Measurements from ENCODE around the gene SLC25A33.

SLC25A33 gene

GRCh38 chr1:9539165-9539828 is at the start of gene SLC25A33:
SLC25A33 (plus strand) TSS chr1:9539465; CDS start chr1:9539692, 227 bp downstream.
- TF ChIP-seq CTCF (conservative IDR thresholded peaks at IDR 0.05; ENCODE audit: low read depth, low read length): no peak
- peak within 1 kb of the TSS; percentile 83 for H3K4me3 ChIP-seq (ENCODE audit: low read length)
- peak; percentile 90 for DNase-seq (ENCODE audit: low read depth)

- H3K4me3 ChIP-seq (ENCODE audit: low read length): no peak overlapping the region
- DNase-seq (ENCODE audit: low read depth): no peak
- TF ChIP-seq CTCF (conservative IDR thresholded peaks at IDR 0.05; ENCODE audit: low read depth, low read length): peak; percentile 88
These were observed 48.5 kb upstream of the SLC25A33 start for GRCh38 chr1:9490605-9491339.

GRCh38 chr1:9493326-9493725 is 45.9 kb upstream of the SLC25A33 start:
- TF ChIP-seq CTCF (conservative IDR thresholded peaks at IDR 0.05; ENCODE audit: low read depth, low read length): no peak
- H3K4me3 ChIP-seq (ENCODE audit: low read length): no peak overlapping the region
- no peak for DNase-seq (ENCODE audit: low read depth)

GRCh38 chr1:9494936-9495758 is 44.1 kb upstream of the SLC25A33 start:
- no peak for DNase-seq (ENCODE audit: low read depth)
- TF ChIP-seq CTCF (conservative IDR thresholded peaks at IDR 0.05; ENCODE audit: low read depth, low read length): peak; percentile 82
- no peak overlapping the region for H3K4me3 ChIP-seq (ENCODE audit: low read length)

- no peak overlapping the region for H3K4me3 ChIP-seq (ENCODE audit: low read length)
- no peak for DNase-seq (ENCODE audit: low read depth)
- TF ChIP-seq CTCF (conservative IDR thresholded peaks at IDR 0.05; ENCODE audit: low read depth, low read length): no peak
These were observed 43.4 kb upstream of the SLC25A33 start for GRCh38 chr1:9495854-9496374.

- DNase-seq (ENCODE audit: low read depth): no peak
- TF ChIP-seq CTCF (conservative IDR thresholded peaks at IDR 0.05; ENCODE audit: low read depth, low read length): no peak
- H3K4me3 ChIP-seq (ENCODE audit: low read length): no peak overlapping the region
These were observed 38.2 kb upstream of the SLC25A33 start for GRCh38 chr1:9500756-9501754.

Data from retinal pigment epithelial cell (primary cell).